Neural progenitor cell (in vitro differentiated cells): ENCODE measurements around the gene NCK2. TPM values are rescaled to one million over a fixed set of nuclear protein-coding genes. Genes with fewer than 3 reads are reported as not detected.

Source experiments
- DNase-seq: peaks from one replicate; pipeline ENCODE4 v3.0.0-alpha.2; 2016; ENCODE audit warnings: low spot score
- H2AFZ ChIP-seq: fragments of 200-600 bp; sonication (generic); replicated peaks from 2 replicates; pipeline ENCODE4 v1.6.1; 2016; ENCODE audit warnings: antibody characterized with exemption
- H3F3A ChIP-seq: fragments of 200-600 bp; sonication (generic); 2 replicates; pipeline ENCODE4 v1.6.1; 2016; ENCODE audit warnings: antibody characterized with exemption, low read depth
- H3K27ac ChIP-seq: fragments of 200-600 bp; sonication (generic); 2 replicates; pipeline ENCODE4 v1.5.1; 2016; ENCODE audit warnings: mild to moderate bottlenecking
- H3K27me3 ChIP-seq: fragments of 200-600 bp; sonication (generic); 2 replicates; pipeline ENCODE4 v1.6.1; 2016; ENCODE audit warnings: mild to moderate bottlenecking, moderate library complexity
- H3K36me3 ChIP-seq: fragments of 200-600 bp; sonication (generic); 2 replicates; pipeline ENCODE4 v1.5.1; 2016
- H3K4me1 ChIP-seq: fragments of 200-600 bp; sonication (generic); 2 replicates; pipeline ENCODE4 v1.6.1; 2016; ENCODE audit warnings: mixed run types
- H3K4me2 ChIP-seq: fragments of 200-600 bp; sonication (generic); 2 replicates; pipeline ENCODE4 v1.6.1; 2016
- H3K4me3 ChIP-seq: fragments of 200-600 bp; sonication (generic); 2 replicates; pipeline ENCODE4 v1.5.1; 2016
- H3K79me2 ChIP-seq: fragments of 200-600 bp; sonication (generic); 2 replicates; pipeline ENCODE4 v1.6.1; 2016; ENCODE audit warnings: low read depth
- H3K9ac ChIP-seq: fragments of 200-600 bp; sonication (generic); 2 replicates; pipeline ENCODE4 v1.6.1; 2016
- H3K9me3 ChIP-seq: fragments of 200-600 bp; sonication (generic); 2 replicates; pipeline ENCODE4 v1.5.1; 2016; ENCODE audit warnings: low read depth
- H4K20me1 ChIP-seq: fragments of 200-600 bp; sonication (generic); 2 replicates; pipeline ENCODE4 v1.6.1; 2016; ENCODE audit warnings: low read depth
- H3K27ac Mint-ChIP-seq: 3 replicates; pipeline ENCODE4 v1.8.0; 2021; ENCODE audit warnings: mixed read lengths
- H3K27me3 Mint-ChIP-seq: 2 replicates; pipeline ENCODE4 v1.8.0; 2022; ENCODE audit warnings: low read depth, mild to moderate bottlenecking, inconsistent platforms, moderate library complexity, mixed read lengths; ENCODE audit not compliant: insufficient read depth
- H3K36me3 Mint-ChIP-seq: 3 replicates; pipeline ENCODE4 v1.8.0; 2021; ENCODE audit warnings: mixed read lengths
- H3K4me1 Mint-ChIP-seq: 3 replicates; pipeline ENCODE4 v1.8.0; 2021; ENCODE audit warnings: mixed read lengths
- H3K4me3 Mint-ChIP-seq: 3 replicates; pipeline ENCODE4 v1.8.0; 2021; ENCODE audit warnings: mild to moderate bottlenecking, moderate library complexity, mixed read lengths
- H3K9me3 Mint-ChIP-seq: 3 replicates; pipeline ENCODE4 v1.8.0; 2020; ENCODE audit warnings: mixed read lengths
- CTCF ChIP-seq: fragments of 200-600 bp; sonication (generic); IDR thresholded peaks from 2 replicates; pipeline ENCODE4 v1.5.1; 2017; ENCODE audit warnings: antibody characterized with exemption, mild to moderate bottlenecking
- EZH2 ChIP-seq: fragments of 200-600 bp; sonication (generic); IDR thresholded peaks from 2 replicates; pipeline ENCODE4 v1.6.1; 2017; ENCODE audit warnings: antibody characterized with exemption, mild to moderate bottlenecking, moderate library complexity
- EZH2phosphoT487 ChIP-seq: fragments of 200-600 bp; sonication (generic); IDR thresholded peaks from 2 replicates; pipeline ENCODE4 v1.6.1; 2017; ENCODE audit warnings: antibody characterized with exemption
- total RNA-seq: library from RNA; depleted of rRNA; stranded (reverse); fragments of >200 nt; gene quantifications from 2 replicates; pipeline ENCODE4 v1.2.3, GENCODE V29; 2015; ENCODE audit warnings: low replicate concordance

NCK2 gene
- total RNA-seq, 1 donor from 2014 or later: 26.2 TPM

GRCh38 chr2:105760191-105760590 is 15.5 kb downstream of the NCK2 start:
- no peak for DNase-seq
- Mint-ChIP-seq H3K4me3 (no peak overlapping the region), H3K36me3 (peaks cover 31% of the 10 kb centered on the region), H3K9me3 (peaks cover 22% of the 10 kb centered on the region), H3K27ac (no peak overlapping the region), H3K27me3 (peaks cover 3% of the 10 kb centered on the region), H3K4me1 (peaks cover 35% of the 10 kb centered on the region)
- no peaks in the 10 kb centered on the region for H3K27me3 ChIP-seq
- peaks cover 97% of the 10 kb centered on the region for H3K79me2 ChIP-seq
- no peak overlapping the region for H3K4me2 ChIP-seq
- H3K27ac ChIP-seq: no peak overlapping the region
- H3K36me3 ChIP-seq: no peaks in the 10 kb centered on the region
- H3F3A ChIP-seq: no peaks in the 10 kb centered on the region
- H2AFZ ChIP-seq: no peak overlapping the region
- peaks cover 100% of the 10 kb centered on the region for H4K20me1 ChIP-seq
- TF ChIP-seq EZH2: no peak
- TF ChIP-seq CTCF: no peak
- H3K4me3 ChIP-seq: no peak overlapping the region
- no peak overlapping the region for H3K9ac ChIP-seq
- H3K9me3 ChIP-seq: no peaks in the 10 kb centered on the region
- peaks cover 14% of the 10 kb centered on the region for H3K4me1 ChIP-seq

GRCh38 chr2:105760639-105761337 is 16.1 kb downstream of the NCK2 start:
- peaks cover 30% of the 10 kb centered on the region for H3K36me3 Mint-ChIP-seq
- TF ChIP-seq EZH2: no peak
- TF ChIP-seq EZH2phosphoT487: no peak
- TF ChIP-seq CTCF: no peak
- peaks cover 14% of the 10 kb centered on the region for H3K4me1 ChIP-seq
- H3K4me3 Mint-ChIP-seq: peak overlapping the region; percentile 38
- peaks cover 100% of the 10 kb centered on the region for H4K20me1 ChIP-seq
- H3K9me3 Mint-ChIP-seq: peaks cover 19% of the 10 kb centered on the region
- no peak overlapping the region for H3K4me3 ChIP-seq
- no peaks in the 10 kb centered on the region for H3F3A ChIP-seq
- H3K27ac Mint-ChIP-seq: no peak overlapping the region
- H3K79me2 ChIP-seq: peaks cover 97% of the 10 kb centered on the region
- peaks cover 3% of the 10 kb centered on the region for H3K27me3 Mint-ChIP-seq
- no peak for DNase-seq
- H3K9ac ChIP-seq: no peak overlapping the region
- H3K36me3 ChIP-seq: no peaks in the 10 kb centered on the region
- no peaks in the 10 kb centered on the region for H3K9me3 ChIP-seq
- peaks cover 38% of the 10 kb centered on the region for H3K4me1 Mint-ChIP-seq
- H3K27ac ChIP-seq: no peak overlapping the region
- no peak overlapping the region for H3K4me2 ChIP-seq
- no peak overlapping the region for H2AFZ ChIP-seq
- no peaks in the 10 kb centered on the region for H3K27me3 ChIP-seq

- TF ChIP-seq EZH2phosphoT487 (no peak), CTCF (no peak), EZH2 (no peak)
- no peak overlapping the region for H3K27ac ChIP-seq
These were observed 17.3 kb downstream of the NCK2 start for GRCh38 chr2:105761931-105762515.

More at GRCh38 chr2:105761931-105762515, 17.3 kb downstream of the NCK2 start:
- Mint-ChIP-seq H3K4me1 (peaks cover 38% of the 10 kb centered on the region), H3K27me3 (peaks cover 3% of the 10 kb centered on the region), H3K9me3 (peaks cover 13% of the 10 kb centered on the region), H3K27ac (peak overlapping the region; percentile 11), H3K4me3 (peak overlapping the region; percentile 4), H3K36me3 (peaks cover 30% of the 10 kb centered on the region)
- Histone ChIP-seq H3K4me3 (no peak overlapping the region), H3K36me3 (no peaks in the 10 kb centered on the region), H2AFZ (no peak overlapping the region), H3K9ac (no peak overlapping the region), H3K79me2 (peaks cover 98% of the 10 kb centered on the region), H3K4me1 (peaks cover 14% of the 10 kb centered on the region), H3K4me2 (peak overlapping the region; percentile 25), H3K27me3 (no peaks in the 10 kb centered on the region), H4K20me1 (peaks cover 100% of the 10 kb centered on the region), H3F3A (no peaks in the 10 kb centered on the region), H3K9me3 (no peaks in the 10 kb centered on the region)
- DNase-seq: peak; percentile 84
